GM12878 (cell line): ENCODE data around the gene OR1S1. TPM values are rescaled to one million over a fixed set of nuclear protein-coding genes. Genes with fewer than 3 reads are reported as not detected.

Experiments used
- ATAC-seq: fragments of 200-7000 bp; cut with Tn5 transposase; 3 replicates; pipeline ENCODE4 v1.9.1; 2020; ENCODE audit warnings: mild to moderate bottlenecking, moderate library complexity
- BruUV-seq: library from RNA; stranded (reverse); fragments of 400-500 nt; replicated peaks from 2 replicates; lab custom pipeline; 2021; lab: Mats Ljungman, UMichigan
- CTCF ChIA-PET: fragments of 300-600 bp; sonication (Branson Sonifier 250); formaldehyde crosslinking; extraction: SDS; loops from one replicate; lab custom pipeline; 2021; ENCODE audit warnings: inconsistent platforms; lab: Yijun Ruan, JAX
- POLR2A ChIA-PET: fragments of 350-600 bp; formaldehyde crosslinking; extraction: SDS; loops from one replicate; lab custom pipeline; 2021; ENCODE audit warnings: inconsistent platforms; lab: Charles Lee
- RAD21 ChIA-PET: fragments of 300-600 bp; sonication (Branson Sonifier 250); formaldehyde crosslinking; loops from one replicate; lab custom pipeline; 2023; ENCODE audit warnings: antibody characterized with exemption; ENCODE audit not compliant: unreplicated experiment; lab: Charles Lee
- SMC1A ChIA-PET: fragments of 300-600 bp; sonication (Branson Sonifier 250); formaldehyde crosslinking; loops from one replicate; lab custom pipeline; 2023; ENCODE audit not compliant: unreplicated experiment, uncharacterized antibody; lab: Charles Lee
- DNase-seq: peaks from one replicate; pipeline ENCODE4 v3.0.0-alpha.2; 2011; ENCODE audit warnings: low read depth, low spot score
- FAIRE-seq: peaks from 3 replicates; lab custom pipeline; 2011; peaks lifted over from hg19 to GRCh38; lab: Jason Lieb, UNC
- H2AFZ ChIP-seq: 2 replicates; pipeline ENCODE4 v1.6.0; 2011; ENCODE audit warnings: low read depth, low read length, control low read depth; ENCODE audit not compliant: control insufficient read depth
- H3K27ac ChIP-seq: 2 replicates; pipeline ENCODE4 v1.5.1; 2011; ENCODE audit warnings: control low read depth; ENCODE audit not compliant: control insufficient read depth, insufficient read depth
- H3K27me3 ChIP-seq, 2 experiments: replicated peaks in 1 of 2; 2 replicates each; pipeline versions ENCODE4 v1.6.0 to v1.6.1; 2011; ENCODE audit warnings: low read length in 1 of 2; ENCODE audit not compliant: control insufficient read depth in 2 of 2, insufficient read depth in 2 of 2
- H3K36me3 ChIP-seq, 2 experiments: 2 replicates each; pipeline ENCODE4 v1.5.1; 2011; ENCODE audit warnings: low read length in 1 of 2; ENCODE audit not compliant: control insufficient read depth in 2 of 2, insufficient read depth in 2 of 2
- H3K4me1 ChIP-seq: 2 replicates; pipeline ENCODE4 v1.6.1; 2011; ENCODE audit warnings: mild to moderate bottlenecking, low read length, moderate library complexity, mixed read lengths; ENCODE audit not compliant: control insufficient read depth, insufficient read depth
- H3K4me2 ChIP-seq: 2 replicates; pipeline ENCODE4 v1.6.0; 2011; ENCODE audit warnings: control low read depth; ENCODE audit not compliant: control insufficient read depth, insufficient read depth
- H3K4me3 ChIP-seq: fragments of 200-600 bp; sonication (generic); 2 replicates; pipeline ENCODE4 v1.5.1; 2016
- H3K79me2 ChIP-seq: 2 replicates; pipeline ENCODE4 v1.6.0; 2011; ENCODE audit warnings: low read length; ENCODE audit not compliant: control insufficient read depth, insufficient read depth
- H3K9ac ChIP-seq: 2 replicates; pipeline ENCODE4 v1.8.0; 2011; ENCODE audit warnings: low read length, control low read depth, mixed read lengths; ENCODE audit not compliant: control insufficient read depth, insufficient read depth
- H3K9me3 ChIP-seq: replicated peaks from 3 replicates; pipeline ENCODE4 v1.5.1; 2011; ENCODE audit warnings: mild to moderate bottlenecking, low read length; ENCODE audit not compliant: control insufficient read depth, insufficient read depth
- H4K20me1 ChIP-seq: 2 replicates; pipeline ENCODE4 v1.6.0; 2011; ENCODE audit not compliant: control insufficient read depth, insufficient read depth
- BRCA1 ChIP-seq: IDR thresholded peaks from 2 replicates; pipeline ENCODE4 v1.6.1; 2011; ENCODE audit warnings: low read depth, low read length, improper control_type of control experiment
- CUX1 ChIP-seq: IDR thresholded peaks from 2 replicates; pipeline ENCODE4 v1.6.1; 2012; ENCODE audit warnings: improper control_type of control experiment, low read depth, low read length; ENCODE audit not compliant: insufficient replicate concordance
- GATAD2B ChIP-seq: fragments of 450-650 bp; conservative IDR thresholded peaks from 2 replicates; pipeline ENCODE4 v1.6.1; 2017; ENCODE audit warnings: low read depth, mild to moderate bottlenecking, moderate library complexity
- LARP7 ChIP-seq: fragments of 450-650 bp; IDR thresholded peaks from 2 replicates; pipeline ENCODE4 v1.6.1; 2017; ENCODE audit warnings: mild to moderate bottlenecking
- NFIC ChIP-seq: IDR thresholded peaks from 2 replicates; pipeline ENCODE4 v1.6.1; 2012; ENCODE audit warnings: low read depth, mild to moderate bottlenecking, inconsistent platforms, low read length, moderate library complexity
- SIN3A ChIP-seq: IDR thresholded peaks from 2 replicates; pipeline ENCODE4 v1.6.1; 2012; ENCODE audit warnings: low read depth, low read length, improper control_type of control experiment
- YBX1 ChIP-seq: fragments of 450-650 bp; IDR thresholded peaks from 2 replicates; pipeline ENCODE4 v1.6.1; 2016; ENCODE audit warnings: antibody characterized with exemption
- WGBS: methylation state at CpG from one replicate; pipeline ENCODE4 v1.1.6; 2016; ENCODE audit warnings: low lambda C conversion rate; ENCODE audit not compliant: insufficient replicate concordance, insufficient coverage; ENCODE audit errors: missing lambda C conversion rate; 5-methylcytosine and 5-hydroxymethylcytosine counted together
- in situ Hi-C: fragments of 300-500 bp; cut with MboI; formaldehyde crosslinking; loops from 9 replicates; pipeline ENCODE4 v1.14.3; 2018; ENCODE audit warnings: mixed read lengths
- intact Hi-C: fragments of 100-400 bp; cut with micrococcal nuclease; formaldehyde crosslinking; loops from one replicate; pipeline ENCODE4 v1.14.2; 2022; ENCODE audit not compliant: unreplicated experiment
- polyA plus RNA-seq, 11 experiments: library from polyadenylated mRNA; depleted of rRNA in 4 of 11; unstranded in 6 of 11; stranded (reverse) in 5 of 11; fragments of >200 nt; fragmentation: Nextera tagmentation in 4 of 11; fragmentation: Illumina TruSeq in 1 of 11; extraction: Ambion mirVana in 4 of 11; extraction: Trizol in 1 of 11; gene quantifications; 1 replicate in 1 of 11; 2 replicates in 10 of 11; pipeline versions ENCODE4 v1.2.1 to v1.2.3, GENCODE V29; 2011 to 2016; ENCODE audit warnings: inconsistent platforms in 2 of 11, missing spikeins in 2 of 11, low read depth in 1 of 11
- total RNA-seq, 4 experiments: library from RNA; depleted of rRNA in 3 of 4; stranded (reverse); fragments of >200 nt in 3 of 4; fragmentation: Illumina TruSeq in 1 of 4; extraction: Trizol in 1 of 4; gene quantifications; 2 replicates each; pipeline versions ENCODE4 v1.2.1 to v1.2.3, GENCODE V29; 2013 to 2021
- TF ChIP-seq, protein P1 (sequence below): fragments of 450-650 bp; formaldehyde crosslinking; IDR thresholded peaks from 2 replicates; pipeline ENCODE4 v1.4.0; 2020; ENCODE audit warnings: mild to moderate bottlenecking, moderate library complexity

The OR1S1 gene
- total and polyA plus RNA-seq, 10 of the 15 experiments (the other 5 are each of a cell fraction or from before 2014, with no cell fraction given) = not detected

DNA sequence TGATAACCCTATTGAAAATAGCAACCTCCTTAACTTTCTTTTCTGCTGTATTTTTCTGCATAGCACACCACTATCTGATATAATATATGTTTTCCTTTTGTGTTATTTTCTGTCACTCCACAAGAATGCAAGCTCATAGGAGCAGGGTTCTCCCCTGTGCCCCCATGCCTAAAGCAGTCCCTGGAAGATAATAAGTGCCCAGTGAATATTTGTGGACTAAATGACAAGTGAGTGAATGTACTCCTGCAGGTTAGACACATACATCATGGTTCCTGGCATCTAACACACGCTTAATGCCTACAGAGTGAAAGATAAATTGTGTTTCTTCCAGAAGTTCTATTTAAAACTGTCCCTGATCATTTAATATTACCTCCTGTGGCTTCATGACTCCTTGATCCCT, 47.5 kb upstream of the OR1S1 start (continued):
- TF ChIP-seq, protein P1, sequence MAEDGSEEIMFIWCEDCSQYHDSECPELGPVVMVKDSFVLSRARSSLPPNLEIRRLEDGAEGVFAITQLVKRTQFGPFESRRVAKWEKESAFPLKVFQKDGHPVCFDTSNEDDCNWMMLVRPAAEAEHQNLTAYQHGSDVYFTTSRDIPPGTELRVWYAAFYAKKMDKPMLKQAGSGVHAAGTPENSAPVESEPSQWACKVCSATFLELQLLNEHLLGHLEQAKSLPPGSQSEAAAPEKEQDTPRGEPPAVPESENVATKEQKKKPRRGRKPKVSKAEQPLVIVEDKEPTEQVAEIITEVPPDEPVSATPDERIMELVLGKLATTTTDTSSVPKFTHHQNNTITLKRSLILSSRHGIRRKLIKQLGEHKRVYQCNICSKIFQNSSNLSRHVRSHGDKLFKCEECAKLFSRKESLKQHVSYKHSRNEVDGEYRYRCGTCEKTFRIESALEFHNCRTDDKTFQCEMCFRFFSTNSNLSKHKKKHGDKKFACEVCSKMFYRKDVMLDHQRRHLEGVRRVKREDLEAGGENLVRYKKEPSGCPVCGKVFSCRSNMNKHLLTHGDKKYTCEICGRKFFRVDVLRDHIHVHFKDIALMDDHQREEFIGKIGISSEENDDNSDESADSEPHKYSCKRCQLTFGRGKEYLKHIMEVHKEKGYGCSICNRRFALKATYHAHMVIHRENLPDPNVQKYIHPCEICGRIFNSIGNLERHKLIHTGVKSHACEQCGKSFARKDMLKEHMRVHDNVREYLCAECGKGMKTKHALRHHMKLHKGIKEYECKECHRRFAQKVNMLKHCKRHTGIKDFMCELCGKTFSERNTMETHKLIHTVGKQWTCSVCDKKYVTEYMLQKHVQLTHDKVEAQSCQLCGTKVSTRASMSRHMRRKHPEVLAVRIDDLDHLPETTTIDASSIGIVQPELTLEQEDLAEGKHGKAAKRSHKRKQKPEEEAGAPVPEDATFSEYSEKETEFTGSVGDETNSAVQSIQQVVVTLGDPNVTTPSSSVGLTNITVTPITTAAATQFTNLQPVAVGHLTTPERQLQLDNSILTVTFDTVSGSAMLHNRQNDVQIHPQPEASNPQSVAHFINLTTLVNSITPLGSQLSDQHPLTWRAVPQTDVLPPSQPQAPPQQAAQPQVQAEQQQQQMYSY = no peak
- TF ChIP-seq BRCA1 = no peak
- TF ChIP-seq GATAD2B = no peak
- no peak for TF ChIP-seq LARP7
- TF ChIP-seq NFIC = no peak

GRCh38 chr11:58165504-58166106, 46.9 kb upstream of the OR1S1 start:
- BruUV-seq = no TSS peak
- DNase-seq = no peak
- intact Hi-C loops = no loop called here
- no peaks in the 10 kb centered on the region for H3K36me3 ChIP-seq
- POLR2A ChIA-PET = no interaction called here
- no peak for TF ChIP-seq CUX1
- no peak for TF ChIP-seq YBX1
- TF ChIP-seq SIN3A = no peak
- H3K4me1 ChIP-seq = no peaks in the 10 kb centered on the region
- SMC1A ChIA-PET = no interaction called here
- in situ Hi-C loops = no loop called here
- 22% methylated on average over 7 of the region's 7 CpGs for WGBS
- CTCF ChIA-PET = no interaction called here
- no peak for FAIRE-seq
- no peaks in the 10 kb centered on the region for H3K9me3 ChIP-seq
- H3K4me3 ChIP-seq = no peak overlapping the region
- H3K27me3 ChIP-seq = no peaks in the 10 kb centered on the region; a peak in 1 of 4 replicates
- no peak overlapping the region for H2AFZ ChIP-seq
- no peak overlapping the region for H3K27ac ChIP-seq
- ATAC-seq = no peak
- no peaks in the 10 kb centered on the region for H3K79me2 ChIP-seq
- no peaks in the 10 kb centered on the region for H4K20me1 ChIP-seq
- no peak overlapping the region for H3K4me2 ChIP-seq
- RAD21 ChIA-PET = no interaction called here
- no peak overlapping the region for H3K9ac ChIP-seq
